Measurements from ENCODE around the gene PIP5KL1.
"Not testable (repeated sequence)": the region's sequence is repeated elsewhere in the genome, so short reads cannot be mapped to it uniquely, and the experiment has no call there.

PIP5KL1 gene

DNA sequence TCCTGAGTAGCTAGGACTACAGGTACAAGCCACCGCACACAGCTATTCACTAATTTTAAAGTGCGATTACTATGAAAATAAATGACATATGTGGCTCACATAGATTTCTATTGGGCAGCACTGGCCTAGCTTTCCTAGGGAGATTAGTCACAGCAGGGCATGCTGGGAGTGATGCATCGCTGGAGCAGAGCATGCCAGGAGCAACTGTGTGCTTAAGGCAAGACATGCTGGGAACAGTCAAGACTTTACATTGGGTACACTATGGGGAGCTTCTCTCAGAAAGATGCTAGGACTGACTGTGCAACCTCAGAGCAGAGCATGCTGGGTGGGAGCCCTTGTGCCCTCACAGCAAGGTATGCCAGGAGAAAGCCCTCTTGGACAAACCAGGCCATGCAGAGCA, 40.5 kb downstream of the PIP5KL1 start:
- H3K9ac ChIP-seq (ENCODE audit: low read depth in 1 of 2, low read length in 2 of 2) = no peak overlapping the region
- no peaks in the 10 kb centered on the region for H3K27me3 ChIP-seq (ENCODE audit: control insufficient read depth in 1 of 2, insufficient read depth in 2 of 2, low read length in 2 of 2)
- H3K9me3 ChIP-seq (ENCODE audit: control insufficient read depth in 1 of 2, low read length in 2 of 2) = peaks cover 10 to 21% of the 10 kb centered on the region in 2 donors
- H3K27ac ChIP-seq (ENCODE audit: low read depth, low read length) = no peak overlapping the region
- no peak overlapping the region for H3K4me3 ChIP-seq (ENCODE audit: low read depth in 1 of 2, low read length in 2 of 2)
- peaks cover 17 to 45% of the 10 kb centered on the region in 2 donors for H3K36me3 ChIP-seq (ENCODE audit: control insufficient read depth in 1 of 2, insufficient read depth in 2 of 2, low read length in 2 of 2)
- no peaks in the 10 kb centered on the region for H3K4me1 ChIP-seq (ENCODE audit: control insufficient read depth in 1 of 2, insufficient read depth in 2 of 2, low read length in 2 of 2)

DNA sequence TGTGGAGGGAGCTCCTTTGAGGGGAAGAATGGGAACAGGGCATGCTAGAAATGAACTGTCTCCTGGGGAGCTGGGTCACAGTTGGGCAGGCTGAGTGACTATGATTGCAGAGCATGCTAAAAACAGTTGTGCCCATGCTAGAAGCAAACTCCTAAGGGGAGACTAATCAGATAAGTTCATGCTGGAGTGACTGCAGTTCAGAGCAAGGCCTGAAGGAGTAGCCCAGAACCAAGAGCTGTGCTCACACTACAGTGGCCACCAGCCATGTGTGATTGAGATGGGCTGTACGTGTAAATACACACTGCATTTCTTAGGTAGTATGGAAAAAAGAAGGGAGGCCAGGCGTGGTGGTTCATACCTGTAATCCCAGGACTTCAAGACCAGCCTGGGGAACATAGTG, 42.8 kb downstream of the PIP5KL1 start:
- Histone ChIP-seq H3K9me3 (ENCODE audit: control insufficient read depth in 1 of 2, low read length in 2 of 2) (peaks cover 0 to 7% of the 10 kb centered on the region in 2 donors), H3K36me3 (ENCODE audit: control insufficient read depth in 1 of 2, insufficient read depth in 2 of 2, low read length in 2 of 2) (peaks cover 0 to 23% of the 10 kb centered on the region in 2 donors), H3K27me3 (ENCODE audit: control insufficient read depth in 1 of 2, insufficient read depth in 2 of 2, low read length in 2 of 2) (no peaks in the 10 kb centered on the region)

DNA sequence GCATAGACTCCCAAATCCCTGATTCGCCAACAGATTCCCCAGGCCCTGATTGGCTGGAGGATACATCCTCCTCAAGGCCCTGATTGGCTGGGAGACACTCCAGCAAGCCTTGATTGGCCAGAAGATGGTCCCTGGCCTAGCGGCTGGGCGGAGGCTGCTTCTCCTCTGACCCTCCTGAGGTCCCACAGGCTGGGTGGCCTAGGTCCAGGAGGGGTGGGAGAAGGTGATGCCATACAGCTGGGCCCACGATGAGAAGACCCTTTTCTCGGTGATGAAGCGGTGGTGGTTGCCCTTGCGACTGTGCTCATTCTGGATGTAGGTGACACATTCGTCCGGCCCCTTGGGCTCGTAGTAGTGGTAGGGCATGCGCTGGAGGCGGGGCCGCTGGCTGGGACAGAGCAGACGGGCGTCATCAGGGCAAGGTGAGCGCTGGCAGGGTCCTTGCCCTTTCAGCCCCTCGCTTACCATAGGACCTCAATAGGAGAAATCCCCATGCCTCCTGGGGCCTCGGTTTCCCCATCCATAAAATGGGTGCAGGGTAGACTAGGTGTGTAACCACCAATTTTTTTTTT, 44.1 kb downstream of the PIP5KL1 start:
- H3K4me3 ChIP-seq (ENCODE audit: low read depth in 1 of 2, low read length in 2 of 2) = no peak overlapping the region
- no peaks in the 10 kb centered on the region for H3K27me3 ChIP-seq (ENCODE audit: control insufficient read depth in 1 of 2, insufficient read depth in 2 of 2, low read length in 2 of 2)
- H3K4me1 ChIP-seq (ENCODE audit: control insufficient read depth in 1 of 2, insufficient read depth in 2 of 2, low read length in 2 of 2) = no peaks in the 10 kb centered on the region
- H3K9ac ChIP-seq (ENCODE audit: low read depth in 1 of 2, low read length in 2 of 2) = no peak overlapping the region
- H3K36me3 ChIP-seq (ENCODE audit: control insufficient read depth in 1 of 2, insufficient read depth in 2 of 2, low read length in 2 of 2) = peaks cover 0 to 22% of the 10 kb centered on the region in 2 donors
- no peaks in the 10 kb centered on the region for H3K9me3 ChIP-seq (ENCODE audit: control insufficient read depth in 1 of 2, low read length in 2 of 2)
- H3K27ac ChIP-seq (ENCODE audit: low read depth, low read length) = no peak overlapping the region

More for the DNA sequence above, 42.8 kb downstream of the PIP5KL1 start:
- H3K4me1 ChIP-seq (ENCODE audit: control insufficient read depth in 1 of 2, insufficient read depth in 2 of 2, low read length in 2 of 2) = no peaks in the 10 kb centered on the region
- H3K4me3 ChIP-seq (ENCODE audit: low read depth in 1 of 2, low read length in 2 of 2) = no peak overlapping the region
- no peak overlapping the region for H3K9ac ChIP-seq (ENCODE audit: low read depth in 1 of 2, low read length in 2 of 2)
- no peak overlapping the region for H3K27ac ChIP-seq (ENCODE audit: low read depth, low read length)

DNA sequence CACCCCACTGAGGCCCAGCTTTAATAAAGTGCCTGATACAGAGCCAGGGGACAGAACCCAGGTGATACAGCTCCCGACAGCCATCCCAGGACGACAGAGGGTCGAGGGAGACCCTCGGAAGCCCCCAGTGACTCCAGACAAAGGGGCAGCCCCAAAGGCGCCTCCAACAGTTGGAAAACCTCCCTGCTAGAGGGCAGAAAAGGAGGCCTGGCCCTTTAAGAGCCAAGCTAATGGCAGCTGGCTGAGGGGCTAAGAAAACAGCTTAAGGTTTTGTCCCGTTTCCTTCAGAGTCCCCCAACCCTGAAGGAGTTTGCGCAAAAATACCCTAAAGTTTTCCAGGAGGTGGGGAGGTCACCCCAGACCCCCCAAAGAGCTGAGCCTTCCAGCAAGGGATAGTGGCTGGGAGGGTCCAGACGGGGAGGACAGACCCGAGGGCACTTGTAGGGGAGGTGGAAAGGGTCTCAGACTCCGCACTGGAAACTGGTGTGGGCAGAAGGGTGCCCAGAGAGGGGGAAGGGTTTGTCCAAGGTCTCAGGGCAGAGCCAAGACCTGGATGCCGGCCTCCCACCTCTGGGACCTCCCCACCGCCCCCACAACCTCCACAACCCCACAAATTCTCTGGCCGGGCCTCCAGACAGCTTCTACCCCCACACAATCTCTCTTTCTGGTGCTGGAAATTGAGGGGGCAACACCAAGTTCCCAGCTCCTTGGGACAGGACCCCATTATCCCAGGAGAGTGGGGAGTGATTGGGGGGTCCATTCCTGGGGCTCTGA, 44.9 kb downstream of the PIP5KL1 start:
- Histone ChIP-seq H3K27ac (ENCODE audit: low read depth, low read length) (no peak overlapping the region), H3K4me3 (ENCODE audit: low read depth in 1 of 2, low read length in 2 of 2) (no peak overlapping the region), H3K4me1 (ENCODE audit: control insufficient read depth in 1 of 2, insufficient read depth in 2 of 2, low read length in 2 of 2) (no peaks in the 10 kb centered on the region), H3K36me3 (ENCODE audit: control insufficient read depth in 1 of 2, insufficient read depth in 2 of 2, low read length in 2 of 2) (peaks cover 0 to 22% of the 10 kb centered on the region in 2 donors), H3K9ac (ENCODE audit: low read depth in 1 of 2, low read length in 2 of 2) (no peak overlapping the region), H3K27me3 (ENCODE audit: control insufficient read depth in 1 of 2, insufficient read depth in 2 of 2, low read length in 2 of 2) (no peaks in the 10 kb centered on the region), H3K9me3 (ENCODE audit: control insufficient read depth in 1 of 2, low read length in 2 of 2) (no peaks in the 10 kb centered on the region)

DNA sequence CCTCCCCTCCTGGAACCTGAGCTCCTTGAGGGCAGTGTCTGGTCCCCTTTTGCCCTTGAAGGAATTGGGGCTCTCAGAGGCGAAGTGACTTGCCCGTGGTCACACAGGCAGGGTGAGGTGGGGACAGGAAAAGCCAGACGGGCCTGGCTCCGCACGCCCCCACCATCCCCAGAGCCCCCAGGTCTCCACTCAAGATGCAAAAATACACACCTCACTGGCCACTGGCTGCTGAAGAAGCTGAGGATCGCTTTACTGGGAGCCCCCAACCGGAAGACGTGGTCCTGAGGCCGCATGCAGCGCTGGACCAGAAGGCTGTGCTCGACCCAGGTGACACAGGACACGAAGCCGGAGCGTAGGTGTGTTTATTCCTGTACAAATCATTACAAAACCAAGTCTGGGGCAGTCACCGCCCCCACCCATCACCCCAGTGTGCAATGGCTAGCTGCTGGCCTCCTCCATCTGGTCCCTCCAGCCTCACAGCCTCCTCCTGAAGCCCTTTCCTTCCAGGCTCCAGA, 45.5 kb downstream of the PIP5KL1 start:
- Histone ChIP-seq H3K27ac (ENCODE audit: low read depth, low read length) (no peak overlapping the region), H3K9ac (ENCODE audit: low read depth in 1 of 2, low read length in 2 of 2) (no peak overlapping the region), H3K36me3 (ENCODE audit: control insufficient read depth in 1 of 2, insufficient read depth in 2 of 2, low read length in 2 of 2) (peaks cover 0 to 16% of the 10 kb centered on the region in 2 donors)

DNA sequence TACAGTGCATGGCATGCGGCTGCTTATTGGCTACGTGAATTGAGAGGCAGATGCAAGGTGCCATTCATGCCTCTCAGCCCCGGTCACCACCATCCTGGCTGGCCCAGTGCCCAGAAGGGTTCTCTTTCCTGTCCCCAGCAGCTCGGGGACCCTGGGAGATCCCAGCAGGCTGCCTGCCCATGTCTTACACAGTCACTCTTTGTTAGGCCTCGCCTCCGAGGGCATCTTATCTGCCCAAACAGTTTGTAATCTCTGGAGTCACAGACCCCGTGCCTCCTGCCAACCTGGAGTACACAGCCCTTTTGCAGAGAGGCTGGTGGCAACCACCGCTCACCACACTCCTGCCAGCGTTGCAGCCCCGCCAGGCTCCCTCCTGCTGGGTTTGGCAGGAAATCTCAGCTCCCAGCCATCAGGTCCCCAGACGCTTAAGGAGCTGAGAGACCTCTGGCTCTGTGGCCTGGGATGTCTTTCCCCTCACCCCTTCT, 46.1 kb downstream of the PIP5KL1 start:
- Histone ChIP-seq H3K27ac (ENCODE audit: low read depth, low read length) (no peak overlapping the region), H3K9me3 (ENCODE audit: control insufficient read depth in 1 of 2, low read length in 2 of 2) (no peaks in the 10 kb centered on the region), H3K36me3 (ENCODE audit: control insufficient read depth in 1 of 2, insufficient read depth in 2 of 2, low read length in 2 of 2) (peaks cover 0 to 15% of the 10 kb centered on the region in 2 donors), H3K27me3 (ENCODE audit: control insufficient read depth in 1 of 2, insufficient read depth in 2 of 2, low read length in 2 of 2) (no peaks in the 10 kb centered on the region), H3K4me1 (ENCODE audit: control insufficient read depth in 1 of 2, insufficient read depth in 2 of 2, low read length in 2 of 2) (no peaks in the 10 kb centered on the region), H3K9ac (ENCODE audit: low read depth in 1 of 2, low read length in 2 of 2) (no peak overlapping the region), H3K4me3 (ENCODE audit: low read depth in 1 of 2, low read length in 2 of 2) (no peak overlapping the region)

More for the DNA sequence above, 45.5 kb downstream of the PIP5KL1 start:
- Histone ChIP-seq H3K27me3 (ENCODE audit: control insufficient read depth in 1 of 2, insufficient read depth in 2 of 2, low read length in 2 of 2) (no peaks in the 10 kb centered on the region), H3K4me3 (ENCODE audit: low read depth in 1 of 2, low read length in 2 of 2) (no peak overlapping the region), H3K4me1 (ENCODE audit: control insufficient read depth in 1 of 2, insufficient read depth in 2 of 2, low read length in 2 of 2) (no peaks in the 10 kb centered on the region), H3K9me3 (ENCODE audit: control insufficient read depth in 1 of 2, low read length in 2 of 2) (no peaks in the 10 kb centered on the region)

DNA sequence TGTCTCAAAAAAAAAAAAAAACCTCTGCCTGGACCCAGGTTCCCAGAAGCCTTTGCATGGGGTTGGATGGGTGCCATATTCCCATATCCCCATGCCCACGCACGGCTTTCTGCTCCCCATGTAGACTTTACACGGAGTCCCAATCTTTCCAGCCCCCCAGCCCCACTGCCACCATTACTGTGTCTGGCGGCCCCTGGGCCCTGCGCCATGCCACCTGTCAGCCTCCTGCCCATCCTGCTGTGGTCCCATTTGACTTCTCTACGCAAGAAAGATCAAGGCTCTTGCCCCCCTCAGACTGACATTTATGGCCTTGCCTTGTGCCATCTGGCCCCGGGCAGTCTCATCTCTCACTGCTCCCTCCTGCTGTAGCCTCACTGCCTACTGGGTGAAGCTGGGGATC, 46.6 kb downstream of the PIP5KL1 start:
- Histone ChIP-seq H3K4me3 (ENCODE audit: low read depth in 1 of 2, low read length in 2 of 2) (no peak overlapping the region), H3K27me3 (ENCODE audit: control insufficient read depth in 1 of 2, insufficient read depth in 2 of 2, low read length in 2 of 2) (no peaks in the 10 kb centered on the region), H3K9me3 (ENCODE audit: control insufficient read depth in 1 of 2, low read length in 2 of 2) (no peaks in the 10 kb centered on the region), H3K4me1 (ENCODE audit: control insufficient read depth in 1 of 2, insufficient read depth in 2 of 2, low read length in 2 of 2) (no peaks in the 10 kb centered on the region), H3K36me3 (ENCODE audit: control insufficient read depth in 1 of 2, insufficient read depth in 2 of 2, low read length in 2 of 2) (peaks cover 0 to 15% of the 10 kb centered on the region in 2 donors), H3K9ac (ENCODE audit: low read depth in 1 of 2, low read length in 2 of 2) (no peak overlapping the region), H3K27ac (ENCODE audit: low read depth, low read length) (no peak overlapping the region)

DNA sequence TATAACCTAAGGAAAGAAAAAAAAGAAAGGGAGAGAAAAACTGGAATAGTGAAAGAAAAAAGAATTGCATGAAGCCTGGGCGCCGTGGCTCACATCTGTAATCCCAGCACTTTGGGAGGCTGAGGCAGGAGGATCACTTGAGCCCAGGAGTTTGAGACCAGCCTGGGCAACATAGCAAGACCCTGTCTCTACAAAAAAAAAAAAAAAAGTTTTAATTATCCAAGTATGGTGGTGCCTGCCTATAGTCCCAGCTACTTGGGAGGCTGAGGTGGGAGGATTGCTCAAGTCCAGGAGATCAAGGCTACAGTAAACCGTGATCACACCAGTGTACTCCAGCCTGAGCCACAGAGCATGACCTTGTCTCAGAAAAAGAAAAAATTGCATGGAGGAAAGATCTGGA, 48.9 kb downstream of the PIP5KL1 start:
- H3K4me3 ChIP-seq (ENCODE audit: low read depth in 1 of 2, low read length in 2 of 2); H3K9ac ChIP-seq (ENCODE audit: low read depth in 1 of 2, low read length in 2 of 2); H3K27me3 ChIP-seq (ENCODE audit: control insufficient read depth in 1 of 2, insufficient read depth in 2 of 2, low read length in 2 of 2); H3K27ac ChIP-seq (ENCODE audit: low read depth, low read length); H3K36me3 ChIP-seq (ENCODE audit: control insufficient read depth in 1 of 2, insufficient read depth in 2 of 2, low read length in 2 of 2); H3K9me3 ChIP-seq (ENCODE audit: control insufficient read depth in 1 of 2, low read length in 2 of 2): not testable (repeated sequence)
- H3K4me1 ChIP-seq (ENCODE audit: control insufficient read depth in 1 of 2, insufficient read depth in 2 of 2, low read length in 2 of 2) = peaks cover 5 to 13% of the 10 kb centered on the region in 2 donors

DNA sequence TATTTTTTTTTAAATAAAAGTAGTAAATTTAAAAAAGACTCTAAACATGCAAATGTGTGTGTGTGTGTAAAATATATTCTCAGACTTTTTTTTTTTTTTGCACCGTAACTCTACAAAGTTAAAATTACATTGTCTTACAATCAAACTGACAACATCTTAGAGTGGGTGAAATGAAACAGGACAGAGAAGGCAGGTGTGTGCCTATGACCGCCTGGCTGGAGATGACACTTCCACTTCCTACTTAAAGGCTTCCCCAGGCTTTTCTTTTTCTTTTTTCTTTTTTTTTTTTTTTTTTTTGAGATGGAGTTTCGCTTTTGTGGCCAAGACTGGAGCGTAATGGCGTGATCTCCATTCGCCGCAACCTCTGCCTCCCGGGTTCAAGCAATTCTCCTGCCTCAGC, 50.4 kb downstream of the PIP5KL1 start:
- Histone ChIP-seq H3K27ac (ENCODE audit: low read depth, low read length) (no peak overlapping the region), H3K27me3 (ENCODE audit: control insufficient read depth in 1 of 2, insufficient read depth in 2 of 2, low read length in 2 of 2) (no peaks in the 10 kb centered on the region), H3K4me1 (ENCODE audit: control insufficient read depth in 1 of 2, insufficient read depth in 2 of 2, low read length in 2 of 2) (peaks cover 11 to 25% of the 10 kb centered on the region in 2 donors), H3K9me3 (ENCODE audit: control insufficient read depth in 1 of 2, low read length in 2 of 2) (no peaks in the 10 kb centered on the region), H3K36me3 (ENCODE audit: control insufficient read depth in 1 of 2, insufficient read depth in 2 of 2, low read length in 2 of 2) (no peaks in the 10 kb centered on the region), H3K4me3 (ENCODE audit: low read depth in 1 of 2, low read length in 2 of 2) (no peak overlapping the region), H3K9ac (ENCODE audit: low read depth in 1 of 2, low read length in 2 of 2) (no peak overlapping the region)

DNA sequence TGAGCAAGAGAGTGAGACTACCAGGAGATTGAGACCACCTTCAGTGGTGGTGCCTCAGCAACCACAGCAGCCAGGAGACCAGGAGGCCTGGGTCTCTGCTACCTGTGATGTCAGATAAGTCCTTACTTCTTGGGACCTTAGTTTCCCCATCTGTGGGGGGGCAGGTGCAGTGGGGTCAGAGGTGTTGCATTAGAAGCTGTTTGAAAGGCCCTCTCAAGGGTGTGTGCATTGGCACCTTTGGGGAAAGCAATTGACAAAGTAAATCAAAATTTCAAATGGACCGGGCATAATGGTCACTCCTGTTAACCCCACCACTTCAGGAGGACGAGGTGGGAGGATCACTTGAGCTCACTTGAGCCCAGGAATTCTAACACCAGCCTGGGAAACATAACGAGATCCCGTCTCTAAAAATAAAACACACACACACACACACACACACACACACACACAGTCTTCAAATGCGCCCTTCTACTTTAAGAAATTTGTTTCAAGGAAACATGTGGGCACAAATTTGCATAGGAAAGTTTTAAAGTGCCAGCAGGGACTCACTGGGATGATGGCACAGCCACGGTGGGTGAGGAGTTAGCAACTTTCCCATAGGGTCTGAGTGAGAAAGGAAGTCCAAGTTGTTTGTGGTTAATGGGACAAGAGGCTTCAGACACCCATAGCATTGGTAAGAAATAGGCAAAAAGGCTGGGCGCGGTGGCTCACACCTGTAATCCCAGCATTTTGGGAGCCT, 51.8 kb downstream of the PIP5KL1 start:
- H3K27ac ChIP-seq (ENCODE audit: low read depth, low read length) = no peak overlapping the region
- no peak overlapping the region for H3K4me3 ChIP-seq (ENCODE audit: low read depth in 1 of 2, low read length in 2 of 2)
- no peaks in the 10 kb centered on the region for H3K27me3 ChIP-seq (ENCODE audit: control insufficient read depth in 1 of 2, insufficient read depth in 2 of 2, low read length in 2 of 2)
- H3K4me1 ChIP-seq (ENCODE audit: control insufficient read depth in 1 of 2, insufficient read depth in 2 of 2, low read length in 2 of 2) = peaks cover 11 to 31% of the 10 kb centered on the region in 2 donors
- no peaks in the 10 kb centered on the region for H3K36me3 ChIP-seq (ENCODE audit: control insufficient read depth in 1 of 2, insufficient read depth in 2 of 2, low read length in 2 of 2)
- no peak overlapping the region for H3K9ac ChIP-seq (ENCODE audit: low read depth in 1 of 2, low read length in 2 of 2)
- H3K9me3 ChIP-seq (ENCODE audit: control insufficient read depth in 1 of 2, low read length in 2 of 2) = no peaks in the 10 kb centered on the region

Data from duodenal mucosa (tissue), 2 donors.